ENCODE data around the gene RCCD1.
"Not testable (repeated sequence)": the region's sequence is repeated elsewhere in the genome, so short reads cannot be mapped to it uniquely, and the experiment has no call there.

The RCCD1 gene

GRCh38 chr15:90918835-90919234, 35.8 kb upstream of the RCCD1 start:
- no peak for DNase-seq (ENCODE audit: extremely low read depth, low read depth)
- no peak for TF ChIP-seq CTCF (IDR thresholded peaks at IDR 0.05; ENCODE audit: low read depth, low read length, missing control alignments)

GRCh38 chr15:90921887-90922286, 32.8 kb upstream of the RCCD1 start:
- DNase-seq (ENCODE audit: extremely low read depth, low read depth) = no peak
- no peak for TF ChIP-seq CTCF (IDR thresholded peaks at IDR 0.05; ENCODE audit: low read depth, low read length, missing control alignments)
- no peak overlapping the region for H3K4me3 ChIP-seq (replicated peaks; ENCODE audit: low read depth, low read length)

More at GRCh38 chr15:90918835-90919234, 35.8 kb upstream of the RCCD1 start:
- H3K4me3 ChIP-seq (replicated peaks; ENCODE audit: low read depth, low read length) = no peak overlapping the region

- DNase-seq (ENCODE audit: extremely low read depth, low read depth); H3K4me3 ChIP-seq (replicated peaks; ENCODE audit: low read depth, low read length): not testable (repeated sequence)
Observed at GRCh38 chr15:90922712-90923322, 31.9 kb upstream of the RCCD1 start.

- TF ChIP-seq CTCF (IDR thresholded peaks at IDR 0.05; ENCODE audit: low read depth, low read length, missing control alignments) = no peak
- no peak overlapping the region for H3K4me3 ChIP-seq (replicated peaks; ENCODE audit: low read depth, low read length)
- no peak for DNase-seq (ENCODE audit: extremely low read depth, low read depth)
Observed at GRCh38 chr15:90924375-90924774, 30.3 kb upstream of the RCCD1 start.

GRCh38 chr15:90926766-90927165, 27.9 kb upstream of the RCCD1 start:
- not testable (repeated sequence) for DNase-seq (ENCODE audit: extremely low read depth, low read depth); H3K4me3 ChIP-seq (replicated peaks; ENCODE audit: low read depth, low read length)

GRCh38 chr15:90928106-90928505, 26.6 kb upstream of the RCCD1 start:
- DNase-seq (ENCODE audit: extremely low read depth, low read depth); H3K4me3 ChIP-seq (replicated peaks; ENCODE audit: low read depth, low read length): not testable (repeated sequence)

GRCh38 chr15:90929246-90930019, 25.3 kb upstream of the RCCD1 start:
- H3K4me3 ChIP-seq (replicated peaks; ENCODE audit: low read depth, low read length) = peak overlapping the region; percentile 50

More at GRCh38 chr15:90929246-90930019, 25.3 kb upstream of the RCCD1 start:
- TF ChIP-seq CTCF (IDR thresholded peaks at IDR 0.05; ENCODE audit: low read depth, low read length, missing control alignments) = no peak
- DNase-seq (ENCODE audit: extremely low read depth, low read depth) = no peak
